Endothelial cell of hepatic sinusoid (primary cell): ENCODE data around the gene HOTAIR.

Experiments used
- in situ Hi-C: cut with HindIII; loops from 2 replicates; pipeline ENCODE4 v1.10.0; 2017; ENCODE audit warnings: low sequenced_read_pairs

The HOTAIR gene

DNA sequence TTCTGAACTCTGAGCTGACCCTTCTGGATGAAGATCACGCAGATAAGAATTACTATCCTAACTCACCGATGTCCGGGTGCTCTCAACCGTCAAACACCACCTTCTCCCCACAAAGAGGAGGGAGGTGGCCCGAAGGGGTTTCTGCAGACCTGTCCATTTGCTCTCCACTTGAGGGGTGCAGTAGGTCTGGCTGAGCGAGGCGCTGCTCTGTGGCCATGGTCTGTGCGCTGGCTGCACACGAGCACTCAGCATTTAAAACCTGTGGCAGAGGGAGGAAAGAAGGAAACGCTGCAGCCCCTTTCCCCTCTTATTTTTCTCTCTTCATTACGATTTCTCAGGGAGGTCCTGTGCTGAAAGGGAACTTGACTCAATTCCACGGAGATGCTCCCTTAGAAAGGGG is 37.7 kb downstream of the HOTAIR start:
- in situ Hi-C loops, result no loop called here

- in situ Hi-C loops, result no loop called here
These were observed 39.1 kb downstream of the HOTAIR start for GRCh38 chr12:53935383-53936341.

- in situ Hi-C loops, result no loop called here
These were observed 41.8 kb downstream of the HOTAIR start for GRCh38 chr12:53932915-53933314.

DNA sequence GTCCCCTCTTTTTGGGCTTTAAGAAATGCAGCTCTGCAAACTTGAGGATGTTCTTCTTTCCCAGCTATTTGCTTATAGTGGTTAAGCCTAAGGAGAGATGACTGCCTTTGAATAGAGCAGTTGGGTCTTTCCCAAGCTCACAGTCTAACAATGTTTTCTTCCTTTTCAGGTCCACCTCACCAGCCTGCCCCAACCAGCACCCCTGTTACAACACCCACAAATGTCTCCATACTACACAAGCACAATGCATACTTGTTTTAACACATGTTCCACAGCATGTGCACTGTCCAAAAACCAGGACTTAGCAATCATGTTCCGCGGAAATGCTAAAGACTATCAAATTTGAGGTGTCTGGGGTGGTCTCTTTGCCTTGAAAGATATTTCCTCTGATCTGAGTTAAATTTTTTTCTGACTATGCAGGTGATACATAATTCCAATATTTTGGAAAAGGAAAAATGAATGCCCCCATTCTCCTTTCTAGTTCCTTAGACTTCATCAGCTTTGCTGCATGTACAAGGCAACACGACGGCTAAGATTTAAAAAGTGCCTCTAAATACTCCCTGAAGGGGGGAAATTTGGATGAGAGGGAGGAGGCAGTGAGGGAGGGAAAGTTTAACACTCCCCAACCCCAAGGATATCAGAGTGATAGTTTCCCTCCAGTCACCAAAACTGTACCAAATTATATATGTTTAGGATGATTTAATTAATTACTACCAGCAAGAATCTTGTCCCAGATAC is 42.7 kb downstream of the HOTAIR start:
- in situ Hi-C loops, result no loop called here

- in situ Hi-C loops, result no loop called here
These were observed 44.0 kb downstream of the HOTAIR start for GRCh38 chr12:53930591-53931255.

DNA sequence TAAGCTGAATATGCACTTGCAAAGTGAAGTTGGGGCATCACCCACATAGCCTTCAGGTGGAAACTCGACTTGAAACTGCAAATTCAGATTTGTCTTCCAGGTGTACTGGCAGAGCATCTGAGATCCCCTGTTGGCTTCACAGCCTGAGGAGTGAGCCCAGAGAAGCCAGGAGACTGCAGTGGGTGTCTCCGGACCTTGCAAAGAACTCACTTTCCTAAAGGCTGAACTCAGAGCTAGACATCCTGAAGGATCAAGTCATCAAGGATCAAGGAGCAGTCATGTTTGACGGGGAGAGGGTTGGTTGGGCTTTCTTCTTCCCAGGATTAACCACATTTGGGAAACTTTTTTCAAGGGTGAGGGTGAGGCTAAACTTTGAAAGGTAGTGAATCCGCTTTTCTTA is 45.2 kb downstream of the HOTAIR start:
- in situ Hi-C loops, result no loop called here

GRCh38 chr12:53928054-53928835 is 46.5 kb downstream of the HOTAIR start:
- in situ Hi-C loops, result no loop called here

GRCh38 chr12:53927220-53928029 is 47.3 kb downstream of the HOTAIR start:
- in situ Hi-C loops, result no loop called here

DNA sequence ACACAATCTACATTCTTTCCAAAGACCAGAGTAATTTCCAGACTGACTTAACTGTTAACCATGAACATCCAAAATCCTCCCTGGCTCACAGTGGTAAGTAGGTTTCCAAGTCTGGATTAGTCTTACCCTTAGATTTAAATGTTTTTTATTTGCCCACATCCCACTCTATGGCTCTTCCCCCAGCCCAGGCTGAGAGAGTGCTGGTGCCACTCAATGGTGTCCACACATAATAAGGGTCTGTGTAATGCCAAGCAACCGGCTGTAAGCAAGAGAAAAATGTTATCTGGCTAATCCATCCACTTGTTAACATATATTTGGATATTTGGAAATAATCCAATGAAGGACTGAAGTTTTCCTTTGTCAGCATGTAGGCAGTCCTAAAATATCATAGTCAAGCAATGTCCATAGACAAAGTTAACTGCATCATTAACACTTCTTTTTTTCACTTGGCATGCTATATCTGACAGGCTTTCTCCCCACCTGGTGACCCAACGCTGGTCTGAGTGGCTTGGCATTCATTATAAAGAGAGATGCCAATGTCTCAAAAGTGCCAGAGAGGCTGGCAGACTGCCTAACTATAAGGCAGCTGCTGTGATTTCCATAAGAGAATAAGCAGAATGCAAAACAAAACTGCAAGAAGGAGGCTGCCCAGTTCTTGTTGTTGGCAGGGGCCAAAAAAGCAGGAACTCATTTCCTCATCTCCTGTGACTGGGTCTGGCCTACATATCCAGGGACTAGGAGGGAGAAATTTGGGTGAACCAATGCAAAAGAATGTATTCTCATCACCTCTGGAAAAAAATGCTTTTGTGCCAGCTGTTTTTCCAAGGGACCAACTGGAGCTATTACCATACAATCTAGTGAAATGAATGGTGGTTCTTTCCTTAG is 50.0 kb downstream of the HOTAIR start:
- in situ Hi-C loops, result no loop called here

DNA sequence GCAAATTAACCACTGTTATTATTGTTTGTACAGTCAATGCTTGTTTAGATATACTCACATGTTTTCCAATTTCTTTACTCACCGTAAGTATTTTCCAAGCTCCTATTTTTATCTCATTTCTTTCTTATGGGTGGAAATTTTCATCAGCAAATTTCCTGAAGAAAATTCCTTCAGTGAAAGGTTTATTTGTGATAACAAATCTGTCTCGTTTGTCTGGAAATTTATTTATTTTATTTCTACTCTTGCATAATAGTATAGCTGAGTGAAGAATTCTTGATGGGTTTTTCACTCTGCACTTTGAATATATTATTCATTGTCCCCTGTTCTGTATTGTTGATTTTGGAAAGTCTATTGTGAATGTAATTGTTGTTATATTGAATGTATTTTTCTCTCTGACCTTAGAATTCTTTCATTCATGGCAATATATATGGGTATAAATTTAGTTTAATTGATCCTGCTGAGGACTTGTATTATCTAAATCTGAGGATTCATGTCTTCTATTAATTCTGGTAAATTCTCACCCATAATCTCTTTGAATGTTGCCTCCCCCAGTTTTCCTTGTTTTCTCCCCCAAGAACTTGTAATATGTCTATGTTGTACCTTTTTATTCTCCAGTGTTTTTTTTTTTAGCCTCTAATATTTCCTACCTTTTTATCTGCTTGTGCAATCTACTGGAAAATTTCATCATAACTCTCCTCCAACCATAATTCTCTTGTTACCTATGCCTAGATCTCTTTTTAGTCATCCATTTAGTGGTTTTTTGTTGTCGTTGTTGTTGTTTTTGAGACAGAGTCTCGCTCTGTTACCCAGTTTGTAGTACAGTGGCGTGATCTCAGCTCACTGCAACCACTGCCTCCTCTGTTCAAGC is 57.7 kb downstream of the HOTAIR start:
- in situ Hi-C loops, result no loop called here
